Raji (cell line): ENCODE results near the gene DLEU7.

ENCODE experiments used
- POLR2A ChIP-seq: IDR thresholded peaks from 2 replicates; pipeline ENCODE4 v1.6.1; 2011; ENCODE audit warnings: low read depth, low read length, control low read depth; ENCODE audit not compliant: insufficient read depth

The DLEU7 gene

DNA sequence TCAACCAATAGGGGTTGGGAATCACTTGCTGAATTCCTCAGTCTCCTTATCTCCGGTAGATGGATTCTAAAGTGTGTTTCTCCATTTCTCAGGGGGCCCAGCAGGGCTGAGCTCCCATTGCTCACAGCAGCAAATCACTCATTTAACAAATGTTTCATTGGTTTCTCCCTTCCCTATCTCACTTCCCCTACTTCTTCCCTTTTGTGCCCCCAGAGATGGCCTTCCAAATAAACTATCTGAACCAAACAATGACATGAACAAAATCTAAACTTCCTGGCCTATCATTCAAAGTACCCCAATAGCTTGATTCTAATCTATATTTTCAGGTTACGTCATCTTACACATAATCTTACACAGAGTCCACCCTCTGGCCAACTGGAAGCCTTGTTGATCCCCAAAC lies 60.4 kb downstream of the DLEU7 start:
- TF ChIP-seq POLR2A: no peak

- TF ChIP-seq POLR2A: no peak
Observed at GRCh38 chr13:50780201-50781015, 63.1 kb downstream of the DLEU7 start.

GRCh38 chr13:50779443-50780200 lies 63.9 kb downstream of the DLEU7 start:
- no peak for TF ChIP-seq POLR2A
